IPS-15b (cell line): Measurements from ENCODE around the gene PTPRN2.

Experiments
- H3K27me3 ChIP-seq: one replicate; pipeline ENCODE4 v1.6.1; 2013; ENCODE audit warnings: low read length; ENCODE audit not compliant: control insufficient read depth, insufficient read depth
- H3K36me3 ChIP-seq: one replicate; pipeline ENCODE4 v1.6.1; 2013; ENCODE audit warnings: low read length; ENCODE audit not compliant: control insufficient read depth, insufficient read depth
- H3K4me1 ChIP-seq: one replicate; pipeline ENCODE4 v1.6.1; 2013; ENCODE audit warnings: mild to moderate bottlenecking, low read length; ENCODE audit not compliant: control insufficient read depth, insufficient read depth
- H3K4me3 ChIP-seq: one replicate; pipeline ENCODE4 v1.5.1; 2013; ENCODE audit warnings: low read depth, low read length
- H3K9ac ChIP-seq: one replicate; pipeline ENCODE4 v1.6.1; 2013; ENCODE audit warnings: low read depth, mild to moderate bottlenecking, low read length
- H3K9me3 ChIP-seq: one replicate; pipeline ENCODE4 v1.6.1; 2013; ENCODE audit warnings: mild to moderate bottlenecking, low read length; ENCODE audit not compliant: control insufficient read depth, insufficient read depth

Gene PTPRN2

DNA sequence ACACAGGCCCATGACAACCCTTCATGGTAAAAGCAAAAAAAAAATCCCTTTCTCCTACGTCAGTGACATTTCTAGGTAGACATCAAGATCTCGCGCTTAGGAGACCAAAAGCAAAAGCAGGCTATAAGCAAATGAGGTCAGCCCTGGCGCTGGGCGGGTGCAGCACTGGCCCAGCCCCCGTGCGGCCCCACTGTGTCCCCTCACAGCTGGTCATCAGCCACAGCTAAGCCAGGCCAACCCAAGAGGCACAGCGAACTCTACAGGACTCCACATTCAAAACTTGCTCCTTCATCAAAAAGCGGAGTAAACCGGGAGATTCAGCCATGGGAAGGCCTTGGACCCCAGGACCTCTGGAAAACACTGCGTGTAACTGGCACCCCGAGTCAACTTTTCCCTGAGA lies 113.7 kb downstream of the PTPRN2 start:
- peaks cover 23% of the 10 kb centered on the region for H3K4me1 ChIP-seq
- H3K9ac ChIP-seq = no peak overlapping the region
- H3K27me3 ChIP-seq = no peaks in the 10 kb centered on the region
- H3K36me3 ChIP-seq = no peaks in the 10 kb centered on the region
- H3K9me3 ChIP-seq = no peaks in the 10 kb centered on the region
- H3K4me3 ChIP-seq = no peak overlapping the region

DNA sequence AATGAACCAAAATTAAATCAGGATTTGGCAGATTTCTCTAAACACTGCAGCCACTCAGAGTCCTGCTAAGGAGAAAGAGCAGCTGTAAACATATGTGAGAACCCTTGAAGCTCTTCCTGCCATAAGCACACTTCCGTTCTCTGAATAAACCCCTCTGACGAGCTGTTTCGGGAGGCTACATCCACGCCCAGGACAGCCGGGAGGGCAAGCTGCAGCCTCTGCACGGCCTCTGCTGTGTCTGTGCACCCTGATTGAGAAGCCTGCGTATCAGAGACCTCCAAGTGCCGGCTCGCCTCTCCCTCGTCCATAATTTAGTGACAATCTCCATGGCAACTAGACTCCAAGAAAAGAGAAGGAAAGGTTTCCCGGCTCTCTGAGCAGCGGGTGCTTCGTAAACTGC lies 114.4 kb downstream of the PTPRN2 start:
- Histone ChIP-seq H3K4me3 (no peak overlapping the region), H3K9ac (no peak overlapping the region), H3K4me1 (peaks cover 29% of the 10 kb centered on the region), H3K27me3 (no peaks in the 10 kb centered on the region), H3K36me3 (no peaks in the 10 kb centered on the region), H3K9me3 (no peaks in the 10 kb centered on the region)

GRCh38 chr7:158472596-158472995 lies 115.0 kb downstream of the PTPRN2 start:
- Histone ChIP-seq H3K36me3 (no peaks in the 10 kb centered on the region), H3K4me1 (peaks cover 34% of the 10 kb centered on the region), H3K9ac (no peak overlapping the region), H3K9me3 (no peaks in the 10 kb centered on the region), H3K4me3 (no peak overlapping the region), H3K27me3 (no peaks in the 10 kb centered on the region)

DNA sequence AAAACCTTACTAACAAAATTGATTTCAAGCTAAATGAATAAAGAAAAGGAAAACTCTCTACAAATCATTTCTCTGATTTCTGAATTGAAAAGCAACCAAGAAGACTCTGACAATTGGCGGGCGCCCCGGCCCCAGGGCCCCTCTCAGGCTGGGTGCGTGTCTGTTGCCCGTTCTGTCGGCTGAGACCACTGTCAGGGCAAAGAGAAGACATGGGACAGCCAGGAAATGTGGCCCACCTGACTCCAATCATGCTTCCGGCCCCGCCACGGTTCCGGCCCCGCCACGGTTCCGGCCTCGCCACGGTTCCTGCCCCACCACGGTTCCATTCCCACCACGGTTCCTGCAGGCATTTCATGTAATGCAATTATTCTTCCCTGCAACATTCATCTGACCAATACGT lies 115.9 kb downstream of the PTPRN2 start:
- Histone ChIP-seq H3K4me3 (no peak overlapping the region), H3K9ac (no peak overlapping the region), H3K27me3 (no peaks in the 10 kb centered on the region), H3K9me3 (no peaks in the 10 kb centered on the region), H3K36me3 (no peaks in the 10 kb centered on the region), H3K4me1 (peaks cover 36% of the 10 kb centered on the region)

DNA sequence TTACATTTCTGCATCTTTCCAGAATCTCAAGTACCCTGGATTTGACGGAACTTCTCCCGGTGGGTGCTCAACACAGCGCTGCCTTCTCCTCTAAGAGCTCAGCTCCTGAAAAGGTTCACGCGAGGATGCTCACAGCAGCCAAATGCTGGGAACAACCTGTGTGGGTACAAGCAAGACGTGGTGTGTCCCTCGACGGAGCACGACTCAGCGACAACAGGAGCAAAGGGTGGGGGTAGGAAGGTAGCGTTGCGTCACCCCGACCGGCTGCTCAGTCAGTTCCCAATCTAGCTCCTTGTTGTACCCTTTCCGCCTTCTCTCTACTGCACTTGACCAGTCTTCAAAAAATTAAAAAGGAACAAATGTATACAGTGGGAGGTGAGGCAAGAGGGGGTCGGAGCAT lies 117.3 kb downstream of the PTPRN2 start:
- no peak overlapping the region for H3K4me3 ChIP-seq
- no peaks in the 10 kb centered on the region for H3K27me3 ChIP-seq
- H3K36me3 ChIP-seq = no peaks in the 10 kb centered on the region
- no peaks in the 10 kb centered on the region for H3K9me3 ChIP-seq
- peaks cover 36% of the 10 kb centered on the region for H3K4me1 ChIP-seq
- no peak overlapping the region for H3K9ac ChIP-seq

DNA sequence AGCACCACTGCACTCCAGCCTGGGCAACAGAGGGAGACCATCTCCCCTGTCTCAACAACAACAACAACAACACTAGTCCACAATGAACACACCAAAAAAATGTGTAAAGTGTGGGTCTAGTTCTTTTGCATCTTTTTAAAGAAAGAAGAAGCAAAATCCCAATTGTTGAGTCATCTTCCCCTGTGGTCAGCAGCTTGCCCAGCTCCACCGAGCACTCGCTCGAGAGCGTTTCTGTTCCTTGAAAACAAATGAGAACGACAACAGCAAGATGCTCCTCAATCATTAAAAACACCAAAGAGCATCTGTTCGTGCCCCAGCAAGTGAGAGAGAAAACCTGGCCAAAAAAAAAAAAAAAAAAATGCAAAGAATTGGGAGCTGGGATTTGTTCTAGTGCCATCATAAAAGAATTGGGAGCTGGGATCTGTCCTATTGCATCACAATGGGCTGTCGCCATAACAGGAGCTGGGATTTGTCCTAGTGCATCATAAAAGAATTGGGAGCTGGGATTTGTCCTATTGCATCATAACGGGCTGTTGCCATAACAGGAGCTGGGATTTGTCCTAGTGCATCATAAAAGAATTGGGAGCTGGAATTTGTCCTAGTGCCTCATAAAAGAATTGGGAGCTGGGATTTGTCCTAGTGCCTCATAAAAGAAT lies 118.1 kb downstream of the PTPRN2 start:
- no peaks in the 10 kb centered on the region for H3K27me3 ChIP-seq
- no peaks in the 10 kb centered on the region for H3K9me3 ChIP-seq
- H3K9ac ChIP-seq = no peak overlapping the region
- H3K36me3 ChIP-seq = no peaks in the 10 kb centered on the region
- H3K4me3 ChIP-seq = no peak overlapping the region
- peaks cover 36% of the 10 kb centered on the region for H3K4me1 ChIP-seq

DNA sequence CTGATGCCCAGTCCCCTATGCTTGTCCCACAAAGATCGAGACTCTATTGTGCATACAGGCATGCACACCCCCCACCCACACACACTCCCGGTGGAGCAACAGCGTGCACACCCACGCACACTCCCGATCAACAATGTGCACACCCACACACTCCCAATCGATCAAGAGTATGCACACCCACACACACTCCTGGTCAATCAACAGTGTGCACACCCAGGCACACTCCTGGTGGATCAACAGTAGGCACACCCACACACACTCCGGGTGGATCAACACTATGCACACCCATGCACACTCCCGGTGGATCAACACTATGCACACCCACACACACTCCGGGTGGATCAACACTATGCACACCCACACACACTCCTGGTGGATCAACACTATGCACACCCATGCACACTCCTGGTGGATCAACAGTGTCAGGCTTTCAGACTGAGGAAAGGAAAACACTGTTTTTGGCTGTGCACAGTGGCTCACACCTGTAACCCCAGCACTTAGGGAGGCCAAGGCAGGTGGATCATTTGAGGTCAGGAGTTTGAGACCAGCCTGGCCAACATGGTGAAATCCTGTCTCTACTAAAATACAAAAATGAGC lies 118.8 kb downstream of the PTPRN2 start:
- H3K9me3 ChIP-seq = no peaks in the 10 kb centered on the region
- H3K9ac ChIP-seq = peak overlapping the region; percentile 9
- no peaks in the 10 kb centered on the region for H3K27me3 ChIP-seq
- no peak overlapping the region for H3K4me3 ChIP-seq
- no peaks in the 10 kb centered on the region for H3K36me3 ChIP-seq
- peaks cover 36% of the 10 kb centered on the region for H3K4me1 ChIP-seq

- H3K9me3 ChIP-seq = no peaks in the 10 kb centered on the region
- no peaks in the 10 kb centered on the region for H3K27me3 ChIP-seq
- no peak overlapping the region for H3K4me3 ChIP-seq
- no peaks in the 10 kb centered on the region for H3K36me3 ChIP-seq
- H3K4me1 ChIP-seq = peaks cover 34% of the 10 kb centered on the region
- peak overlapping the region; percentile 9 for H3K9ac ChIP-seq
Observed at GRCh38 chr7:158468181-158468580, 119.4 kb downstream of the PTPRN2 start.

GRCh38 chr7:158467562-158467961 lies 120.1 kb downstream of the PTPRN2 start:
- no peaks in the 10 kb centered on the region for H3K36me3 ChIP-seq
- H3K4me1 ChIP-seq = peaks cover 30% of the 10 kb centered on the region
- H3K9ac ChIP-seq = no peak overlapping the region
- no peaks in the 10 kb centered on the region for H3K9me3 ChIP-seq
- no peak overlapping the region for H3K4me3 ChIP-seq
- no peaks in the 10 kb centered on the region for H3K27me3 ChIP-seq

DNA sequence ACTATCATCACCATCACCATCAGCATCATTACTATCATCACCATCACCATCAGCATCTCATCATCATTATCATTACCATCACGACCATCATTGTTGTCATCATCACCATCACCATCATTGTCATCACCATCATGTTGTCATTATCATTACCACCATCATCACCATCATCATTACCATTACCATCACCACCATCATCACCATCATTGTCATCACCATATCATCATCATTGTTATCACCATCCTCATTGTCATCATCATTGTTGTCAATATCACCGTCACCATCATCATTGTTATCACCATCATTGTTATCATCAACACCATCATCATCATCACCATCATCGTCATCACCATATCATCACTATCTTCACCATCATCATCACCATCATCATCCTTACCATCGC lies 124.3 kb downstream of the PTPRN2 start:
- Histone ChIP-seq H3K36me3 (no peaks in the 10 kb centered on the region), H3K4me3 (no peak overlapping the region), H3K9ac (no peak overlapping the region), H3K4me1 (peaks cover 6% of the 10 kb centered on the region), H3K27me3 (no peaks in the 10 kb centered on the region), H3K9me3 (no peaks in the 10 kb centered on the region)

- H3K36me3 ChIP-seq = no peaks in the 10 kb centered on the region
- no peaks in the 10 kb centered on the region for H3K4me1 ChIP-seq
- H3K9me3 ChIP-seq = no peaks in the 10 kb centered on the region
- no peaks in the 10 kb centered on the region for H3K27me3 ChIP-seq
- no peak overlapping the region for H3K9ac ChIP-seq
- H3K4me3 ChIP-seq = no peak overlapping the region
Observed at GRCh38 chr7:158461824-158462223, 125.8 kb downstream of the PTPRN2 start.

DNA sequence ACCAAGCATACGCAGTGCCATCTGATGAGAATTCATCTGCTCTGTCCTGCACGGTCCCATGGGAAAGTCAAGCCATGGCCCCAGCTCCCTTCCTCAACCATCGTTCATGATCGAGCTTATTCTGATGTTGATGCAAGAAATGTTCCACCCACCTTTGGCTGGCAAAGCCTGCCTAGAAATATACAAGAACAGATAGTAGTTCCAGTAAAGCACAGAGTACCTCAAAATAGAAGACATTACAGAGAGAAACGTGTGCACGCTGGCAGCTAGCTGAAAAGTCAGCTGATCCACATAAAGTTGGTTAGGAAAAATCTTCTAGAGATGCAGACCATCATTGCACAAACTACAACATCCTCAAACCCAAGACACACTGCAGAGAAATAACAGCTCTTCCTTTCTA lies 127.0 kb downstream of the PTPRN2 start:
- Histone ChIP-seq H3K36me3 (no peaks in the 10 kb centered on the region), H3K4me1 (no peaks in the 10 kb centered on the region), H3K9me3 (no peaks in the 10 kb centered on the region), H3K4me3 (no peak overlapping the region), H3K27me3 (no peaks in the 10 kb centered on the region), H3K9ac (no peak overlapping the region)
